NCI-H1436 treated with DMSO at 0.1 percent for 48 hours (cell line): ENCODE measurements around the gene SLC25A42.

Source experiments
- DNase-seq: peaks from one replicate; lab custom pipeline; 2025; lab: John Stamatoyannopoulos, UW

Gene SLC25A42

DNA sequence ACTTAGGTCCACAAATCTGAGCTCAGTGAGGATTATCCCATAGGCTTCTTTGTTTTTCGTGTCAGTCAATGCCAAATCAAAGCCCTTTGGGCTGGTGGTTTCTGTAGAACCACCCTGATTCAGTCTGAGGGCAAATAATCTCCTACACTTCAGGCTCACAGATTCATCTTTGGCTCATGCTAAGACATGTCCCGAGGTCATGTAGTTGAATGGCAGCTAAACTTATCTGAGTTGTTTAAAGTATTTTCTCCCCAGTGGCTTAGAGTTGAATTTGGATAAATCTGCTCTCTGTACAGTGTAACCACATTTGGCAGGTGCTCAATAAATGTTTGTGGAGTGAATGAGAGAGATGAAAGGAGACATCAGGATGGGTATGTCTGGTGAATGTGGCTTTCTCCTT, 13.1 kb upstream of the SLC25A42 start:
- no peak for DNase-seq

DNA sequence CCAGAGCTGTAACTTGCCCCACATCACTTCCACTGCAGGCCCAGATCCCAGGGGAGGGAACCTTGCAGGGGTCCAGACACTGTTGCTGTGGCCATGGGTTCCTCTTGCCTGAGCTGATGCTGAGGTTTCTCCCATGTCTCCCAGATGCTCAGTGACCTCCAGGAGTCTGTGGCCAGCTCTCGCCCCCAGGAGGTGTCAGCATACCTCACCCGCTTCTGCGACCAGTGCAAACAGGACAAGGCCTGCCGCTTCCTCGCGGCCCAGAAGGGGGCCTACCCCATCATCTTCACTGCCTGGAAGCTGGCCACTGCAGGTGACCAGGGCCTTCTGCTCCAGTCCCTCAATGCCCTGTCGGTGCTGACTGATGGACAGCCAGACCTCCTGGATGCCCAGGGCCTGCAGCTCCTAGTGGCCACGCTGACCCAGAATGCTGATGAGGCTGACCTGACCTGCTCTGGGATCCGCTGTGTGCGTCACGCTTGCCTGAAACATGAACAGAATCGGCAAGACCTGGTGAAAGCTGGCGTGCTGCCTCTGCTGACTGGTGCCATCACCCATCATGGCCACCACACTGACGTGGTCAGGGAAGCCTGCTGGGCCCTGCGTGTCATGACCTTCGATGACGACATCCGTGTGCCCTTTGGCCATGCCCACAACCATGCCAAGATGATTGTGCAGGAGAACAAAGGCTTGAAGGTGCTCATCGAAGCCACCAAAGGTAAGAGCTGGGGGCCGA, 12.1 kb upstream of the SLC25A42 start:
- DNase-seq = no peak

DNA sequence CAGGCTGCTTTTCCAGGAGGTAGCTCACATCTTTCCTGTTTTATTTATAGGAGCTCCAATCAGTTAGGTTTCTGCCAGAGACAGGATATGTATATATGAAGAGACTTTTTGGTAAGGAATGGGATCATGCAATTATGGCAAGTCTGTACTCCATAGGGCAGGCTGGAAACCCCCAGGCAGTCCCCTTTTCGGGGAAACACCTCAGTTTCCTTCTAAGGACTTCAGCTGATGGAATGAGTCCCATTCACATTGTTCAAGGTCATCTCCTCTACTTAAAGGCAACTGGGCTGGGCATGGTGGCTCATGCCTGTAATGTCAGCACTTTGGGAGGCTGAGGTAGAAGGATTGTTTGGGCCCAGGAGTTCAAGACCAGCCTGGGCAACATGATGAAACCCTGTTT, 10.9 kb upstream of the SLC25A42 start:
- no peak for DNase-seq

DNA sequence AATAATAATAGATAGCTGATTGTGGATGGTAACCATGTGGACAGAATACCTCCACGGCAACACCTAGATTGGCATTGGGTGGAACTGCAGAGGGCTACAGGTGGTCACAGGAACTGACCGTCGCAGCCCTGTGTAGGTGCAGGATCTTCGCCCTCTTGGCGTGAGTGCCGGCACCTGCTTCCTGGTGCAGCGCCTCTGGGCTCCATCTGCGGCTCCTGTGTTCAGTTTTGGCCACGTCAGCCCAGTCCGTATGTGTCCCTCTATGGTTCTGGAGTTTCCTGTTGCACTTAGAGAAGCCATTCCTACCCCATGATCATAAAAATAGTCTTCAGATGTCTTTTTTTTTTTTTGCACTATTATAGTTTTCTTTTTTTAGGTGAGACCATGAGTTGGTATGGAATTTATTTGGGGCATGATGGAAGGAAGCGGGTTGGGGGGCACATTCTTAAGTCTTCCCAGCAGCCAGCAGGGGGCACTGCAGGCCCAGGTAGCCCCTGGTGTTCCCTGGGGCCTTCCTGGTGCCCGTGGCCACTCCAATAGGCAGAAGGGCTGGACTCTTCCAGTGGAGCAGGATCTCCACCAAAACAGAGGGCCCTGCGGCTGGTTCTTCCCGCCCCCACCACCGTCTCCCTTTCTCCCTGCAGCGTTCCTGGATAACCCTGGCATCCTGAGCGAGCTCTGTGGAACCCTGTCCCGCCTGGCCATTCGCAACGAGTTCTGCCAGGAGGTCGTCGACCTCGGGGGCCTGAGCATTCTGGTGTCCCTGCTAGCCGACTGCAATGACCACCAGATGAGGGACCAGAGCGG, 10.1 kb upstream of the SLC25A42 start:
- DNase-seq = no peak

DNA sequence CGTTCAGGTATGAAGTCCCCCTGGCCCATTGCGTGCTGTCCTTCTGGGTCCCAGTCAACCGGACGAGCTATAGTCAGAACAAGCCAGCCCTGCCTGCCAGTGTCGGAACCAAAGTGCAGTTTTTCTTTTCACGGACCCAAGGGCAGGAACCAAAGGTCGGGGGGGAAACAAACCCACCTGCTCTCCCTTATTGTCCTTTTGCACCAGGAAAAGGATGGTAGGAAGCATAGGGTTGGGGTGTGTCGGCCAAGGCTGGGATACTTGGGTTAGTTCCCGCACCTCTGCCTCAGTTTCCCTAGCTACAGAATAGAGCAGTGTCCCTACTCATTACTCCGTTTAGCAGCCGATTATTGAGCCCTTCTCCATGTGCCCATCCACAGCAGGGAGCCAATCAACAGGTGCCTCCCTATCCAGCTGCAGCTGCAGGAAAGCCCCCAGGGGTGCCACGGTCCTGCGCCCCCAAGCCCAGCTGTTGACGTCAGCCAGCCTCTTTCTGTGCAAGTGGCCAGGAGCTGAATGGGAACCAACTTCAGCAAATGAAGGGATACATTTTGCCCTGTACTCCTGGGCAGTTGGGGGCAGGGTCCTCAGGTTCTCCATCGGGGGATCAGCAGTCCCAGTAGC, 9.4 kb upstream of the SLC25A42 start:
- no peak for DNase-seq

DNA sequence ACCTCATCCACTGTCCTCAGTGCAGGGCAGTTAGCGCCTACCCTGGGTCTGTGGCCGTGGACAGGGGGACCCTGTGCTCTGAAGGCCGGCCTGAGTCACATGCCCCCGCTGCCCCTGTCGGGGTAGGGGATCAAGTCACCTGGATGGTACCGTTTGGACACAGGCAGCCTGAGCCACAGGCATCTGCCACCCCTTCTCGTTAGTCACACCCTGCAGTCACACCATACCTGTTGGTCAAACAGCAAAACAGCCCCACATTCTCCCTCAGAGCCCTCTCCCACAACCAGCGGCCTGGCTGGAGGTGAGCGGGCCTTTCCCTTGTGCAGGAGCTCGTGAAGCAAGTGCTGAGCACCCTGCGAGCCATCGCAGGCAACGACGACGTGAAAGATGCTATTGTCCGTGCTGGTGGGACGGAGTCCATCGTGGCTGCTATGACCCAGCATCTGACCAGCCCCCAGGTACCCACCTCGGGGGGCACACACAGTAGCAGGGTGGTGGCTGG, 8.8 kb upstream of the SLC25A42 start:
- DNase-seq = no peak

DNA sequence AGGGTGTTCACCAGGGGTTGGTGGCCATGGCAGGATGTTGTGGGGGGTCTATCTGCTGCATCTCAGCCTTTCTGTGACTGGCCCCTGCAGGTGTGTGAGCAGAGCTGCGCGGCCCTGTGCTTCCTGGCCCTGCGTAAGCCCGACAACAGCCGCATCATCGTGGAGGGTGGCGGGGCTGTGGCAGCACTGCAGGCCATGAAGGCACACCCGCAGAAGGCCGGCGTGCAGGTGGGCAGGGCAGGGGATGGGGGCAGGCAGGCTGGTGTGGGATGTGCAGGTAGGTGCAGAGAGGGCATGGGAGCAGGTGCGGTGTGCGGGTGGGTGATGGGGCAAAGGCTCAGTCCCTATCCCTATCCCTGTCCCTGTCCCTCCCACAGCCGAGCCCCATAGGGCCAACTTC, 8.1 kb upstream of the SLC25A42 start:
- no peak for DNase-seq

DNA sequence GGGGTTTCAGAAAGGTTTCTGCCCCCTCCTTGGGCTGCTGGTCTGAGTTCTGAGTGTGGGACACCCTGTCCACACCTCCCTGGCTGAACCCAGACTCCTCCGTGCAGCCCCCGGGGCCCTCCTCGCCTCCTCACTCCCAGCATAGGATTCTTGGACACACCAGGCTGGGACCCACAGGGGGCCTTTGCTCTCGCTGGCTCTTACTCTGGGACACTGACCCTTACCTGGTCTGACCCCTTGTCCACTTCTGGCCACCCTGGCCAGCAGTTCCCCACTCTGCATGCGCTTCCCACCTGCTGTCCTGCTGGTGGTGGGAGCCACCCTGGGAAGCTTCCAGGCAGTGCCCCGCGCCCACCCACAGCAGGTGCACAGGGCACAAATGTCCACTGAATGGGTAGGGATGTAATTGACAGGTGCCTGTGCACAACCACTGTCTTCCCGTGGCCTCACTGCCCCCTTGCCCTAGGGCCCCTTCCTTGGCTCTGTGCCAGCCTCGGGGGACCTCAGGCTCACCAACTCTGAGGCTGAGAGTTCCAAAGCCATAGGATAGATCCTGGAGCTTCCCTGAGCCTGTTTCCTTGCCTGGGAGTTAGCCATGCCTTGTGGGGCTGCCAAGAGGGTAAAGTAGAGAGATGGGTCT, 7.0 kb upstream of the SLC25A42 start:
- DNase-seq = no peak

DNA sequence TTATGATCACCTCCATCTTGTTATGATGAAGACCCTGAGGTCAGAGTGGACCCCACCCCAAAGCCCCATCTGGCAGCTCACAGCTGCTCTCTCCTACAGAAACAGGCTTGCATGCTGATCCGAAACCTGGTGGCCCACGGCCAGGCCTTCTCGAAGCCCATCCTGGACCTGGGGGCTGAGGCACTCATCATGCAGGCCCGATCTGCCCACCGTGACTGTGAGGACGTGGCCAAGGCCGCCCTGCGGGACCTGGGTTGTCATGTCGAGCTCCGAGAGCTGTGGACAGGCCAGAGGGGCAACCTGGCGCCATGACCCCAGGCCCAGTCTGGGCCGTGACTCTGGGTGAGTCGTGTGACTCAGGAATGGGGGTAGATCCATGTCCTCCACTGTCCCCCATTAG, 6.5 kb upstream of the SLC25A42 start:
- DNase-seq = no peak

DNA sequence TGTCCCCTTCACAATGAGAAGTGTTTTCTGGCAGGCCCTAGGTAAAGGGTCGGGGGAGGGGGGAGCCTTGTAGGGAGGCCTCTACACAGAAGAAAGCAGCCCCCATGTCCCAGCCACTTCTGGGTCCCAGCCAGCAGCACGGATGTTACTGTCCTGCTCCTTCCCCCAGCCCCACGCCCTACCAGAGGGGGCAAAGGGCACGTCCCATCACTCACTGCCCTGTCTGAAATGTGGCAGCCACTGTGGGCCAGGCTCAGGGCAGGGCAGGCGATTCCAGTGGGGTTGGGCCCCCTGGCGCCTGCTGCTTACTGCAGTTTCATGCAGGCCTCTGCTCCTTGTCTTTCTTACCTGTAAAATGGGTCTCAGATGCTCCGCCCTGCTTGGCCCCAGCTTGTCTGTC, 6.1 kb upstream of the SLC25A42 start:
- DNase-seq = no peak

DNA sequence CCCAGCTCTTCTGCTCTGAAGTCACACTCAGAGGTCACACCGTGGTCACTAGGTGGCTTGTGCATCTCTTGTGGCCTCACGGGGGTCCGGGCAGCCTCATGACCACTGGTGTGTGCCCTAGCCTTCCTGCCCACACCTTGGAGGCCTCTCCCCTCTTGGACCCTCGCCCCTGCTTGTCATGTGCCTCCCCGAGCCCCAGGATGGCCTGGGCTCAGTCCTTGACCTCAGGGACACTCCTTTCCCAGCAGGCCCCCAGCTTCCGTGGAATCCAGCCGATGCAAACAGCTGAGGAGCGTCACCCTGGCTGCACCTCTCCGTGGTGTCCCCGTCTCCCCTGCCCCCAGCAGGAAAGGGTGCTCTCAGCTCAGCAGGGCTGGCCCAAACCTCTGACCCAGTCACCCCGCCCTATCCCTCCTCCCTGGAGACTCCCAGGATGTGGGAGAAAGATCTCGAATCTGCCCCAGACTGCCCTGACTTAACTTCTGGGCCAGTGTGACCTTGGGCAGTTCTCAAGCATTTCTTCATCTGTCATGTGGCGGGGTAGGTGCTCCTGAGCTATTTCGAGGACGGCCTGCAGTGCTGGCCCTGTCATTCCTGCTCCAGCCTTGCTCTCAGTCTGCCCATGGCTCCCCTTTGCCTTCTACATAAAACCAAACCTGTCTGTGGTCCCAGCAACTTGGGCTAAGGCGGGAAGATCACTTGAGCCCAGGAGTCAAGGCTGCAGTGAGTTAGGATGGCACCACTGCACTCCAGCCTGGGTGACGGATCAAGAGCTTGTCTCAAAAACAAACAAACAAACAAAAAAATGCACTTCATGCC, 4.6 kb upstream of the SLC25A42 start:
- DNase-seq = no peak

DNA sequence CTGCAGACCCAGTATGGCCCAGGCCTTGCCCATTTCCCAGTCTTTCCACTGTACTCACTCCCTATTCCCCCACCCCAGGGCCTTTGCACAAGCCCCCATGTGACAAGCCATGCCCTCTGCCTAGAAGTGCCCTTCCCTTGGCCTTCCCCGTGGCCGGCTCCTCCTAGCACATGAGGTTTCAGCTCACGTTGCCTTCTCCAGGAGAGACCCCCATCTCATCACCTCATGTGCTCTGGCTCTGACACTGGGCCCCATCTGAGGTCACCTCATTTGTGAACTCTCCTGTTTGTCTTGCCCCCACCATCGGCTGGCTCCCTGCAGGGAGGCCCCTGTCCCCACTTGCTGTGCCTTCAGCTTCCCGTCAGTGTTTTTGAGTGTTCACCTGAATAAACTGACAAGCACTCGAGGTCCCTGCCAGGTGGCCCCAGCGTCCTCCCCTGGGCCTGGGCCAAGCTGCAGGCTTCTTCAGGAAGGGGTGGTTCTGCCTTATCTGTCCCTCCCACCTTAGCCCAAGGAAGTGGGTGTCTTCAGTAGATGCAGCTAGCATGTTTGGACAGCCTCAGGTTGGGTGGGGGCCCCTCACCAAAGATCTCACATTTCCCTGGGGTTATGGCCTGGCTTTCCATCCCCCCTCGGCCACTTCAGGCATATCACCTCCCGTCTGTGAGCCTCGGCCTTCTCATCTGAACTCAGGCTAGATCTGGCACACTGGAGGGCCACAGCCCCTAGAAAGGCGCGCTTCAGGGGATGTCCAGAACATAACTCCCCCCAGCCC, 3.8 kb upstream of the SLC25A42 start:
- no peak for DNase-seq

DNA sequence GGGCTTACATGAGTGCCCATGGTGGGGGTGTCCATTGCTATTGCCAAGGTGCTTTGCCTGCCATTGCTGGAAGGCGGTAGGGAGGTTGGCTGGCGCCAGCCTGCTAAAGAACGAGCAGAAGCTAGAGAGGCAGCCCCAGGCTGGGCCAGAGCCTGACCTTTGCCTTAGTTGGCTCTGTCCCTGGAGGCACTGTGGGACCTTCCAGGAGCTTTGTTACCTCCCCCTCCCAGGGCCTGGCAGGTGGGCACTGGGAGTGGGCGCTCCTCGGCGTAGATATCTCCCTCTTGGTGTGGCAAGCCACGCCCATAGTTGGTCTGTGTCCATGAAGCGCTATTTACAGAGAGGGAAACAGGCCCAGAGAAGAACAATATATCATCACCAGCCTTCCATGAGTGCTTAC, 2.3 kb upstream of the SLC25A42 start:
- no peak for DNase-seq

DNA sequence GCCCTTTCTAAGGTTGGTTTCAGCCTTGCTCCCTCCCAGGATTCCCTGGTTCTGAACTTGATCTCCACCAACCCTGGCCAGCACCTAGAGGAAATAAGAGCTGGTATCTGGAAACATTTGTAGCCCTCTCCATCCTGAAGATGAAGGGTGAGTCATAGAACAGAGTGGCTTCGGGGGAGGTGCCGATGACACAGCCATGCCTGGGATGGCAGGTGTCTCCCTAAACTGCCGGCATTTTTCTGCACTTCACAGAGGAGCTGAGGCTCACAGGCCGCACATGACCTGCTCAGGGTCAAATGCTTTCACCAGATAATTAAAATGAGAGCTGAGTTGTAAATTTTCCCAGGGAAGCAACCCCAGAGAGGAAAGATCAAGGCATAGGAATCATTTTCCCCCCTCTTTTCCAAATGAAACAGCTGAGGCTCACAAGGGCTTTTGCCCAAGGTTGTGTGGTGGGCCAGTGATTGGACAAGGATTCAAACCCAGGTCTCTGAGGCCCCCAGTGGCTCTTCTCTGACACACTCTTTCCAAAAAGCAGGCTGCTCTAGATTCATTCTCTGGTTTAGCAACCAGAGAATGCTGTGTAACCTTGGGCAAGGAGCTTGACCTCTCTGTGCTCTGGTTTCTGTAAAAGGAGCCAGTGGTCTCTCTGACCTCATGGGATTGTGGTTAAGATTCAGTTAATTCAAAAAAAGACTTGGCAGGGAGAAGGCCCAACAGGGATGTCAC, 1.2 kb upstream of the SLC25A42 start:
- DNase-seq = no peak

DNA sequence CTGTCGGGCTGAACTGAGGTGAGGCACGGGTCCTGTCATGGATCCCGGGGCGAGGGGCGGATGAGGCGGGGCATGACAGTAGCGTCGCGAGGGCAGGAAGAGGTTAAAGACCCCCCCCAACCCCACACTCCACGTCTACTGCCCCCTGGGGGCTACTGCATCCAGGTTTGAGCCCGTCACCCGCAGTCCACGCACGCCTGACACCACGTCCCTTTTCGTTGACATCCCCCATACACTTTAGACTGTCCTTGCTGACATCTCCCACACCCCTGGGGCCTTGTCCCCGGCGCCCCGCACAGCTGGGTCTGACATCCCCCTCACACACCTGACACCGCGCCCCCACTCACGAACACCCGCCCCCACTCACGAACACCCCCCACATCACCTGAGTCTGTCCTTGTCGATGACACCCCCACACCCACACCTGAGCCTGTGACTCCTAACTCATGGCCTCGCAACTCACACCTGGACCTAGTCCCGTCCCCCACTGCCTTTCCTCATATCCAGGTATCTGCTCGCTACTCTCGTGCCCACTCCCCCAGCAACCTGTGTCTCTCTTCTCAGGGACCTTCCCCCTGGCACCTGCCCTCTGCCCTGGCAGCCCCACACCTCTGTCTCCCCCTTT, 416 bp downstream of the SLC25A42 start:
- no peak for DNase-seq

DNA sequence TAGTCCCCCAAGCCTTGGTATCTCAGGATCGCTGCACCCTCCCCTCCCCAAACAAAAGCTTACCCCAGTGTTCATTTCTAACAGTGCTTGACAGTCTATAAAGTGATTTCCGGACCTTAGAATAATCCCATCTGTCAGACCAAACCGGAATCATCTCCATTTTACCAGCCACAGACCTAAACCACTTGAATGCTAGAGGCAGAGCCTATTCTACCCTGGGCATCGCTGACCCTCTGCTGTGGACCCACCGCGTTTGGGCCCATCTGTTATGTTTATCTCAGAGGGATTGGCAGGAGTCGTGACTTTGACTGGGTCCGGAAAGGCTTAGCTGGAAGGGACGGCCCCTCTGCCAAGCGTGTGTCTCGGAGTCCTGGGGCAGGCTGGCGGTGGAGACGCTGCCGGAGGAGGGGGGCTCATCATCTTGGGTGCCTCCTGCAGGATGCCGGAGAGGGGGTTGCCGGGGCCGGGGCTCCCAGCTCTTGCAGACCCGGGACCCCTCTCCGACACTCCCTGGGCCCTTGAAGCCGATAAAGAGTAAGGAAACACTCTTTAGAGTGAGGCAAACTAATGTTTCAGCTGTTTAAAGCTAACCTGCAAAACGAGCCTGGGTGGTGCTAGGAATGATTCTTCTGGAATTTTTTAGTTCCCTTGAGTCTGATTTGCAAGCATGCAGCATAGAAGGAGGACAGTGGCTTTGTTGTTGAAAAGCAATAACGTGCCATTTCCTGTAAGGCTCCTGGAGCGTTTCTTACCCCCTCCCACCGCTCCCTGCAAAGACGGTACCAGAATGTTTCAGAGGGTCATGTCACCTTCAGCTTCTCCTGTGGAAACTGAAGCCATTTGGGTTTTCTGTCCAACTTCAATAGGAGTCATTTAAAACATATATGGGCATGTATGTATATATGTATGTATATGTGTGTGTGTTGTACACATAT, 1.3 kb downstream of the SLC25A42 start:
- no peak for DNase-seq

DNA sequence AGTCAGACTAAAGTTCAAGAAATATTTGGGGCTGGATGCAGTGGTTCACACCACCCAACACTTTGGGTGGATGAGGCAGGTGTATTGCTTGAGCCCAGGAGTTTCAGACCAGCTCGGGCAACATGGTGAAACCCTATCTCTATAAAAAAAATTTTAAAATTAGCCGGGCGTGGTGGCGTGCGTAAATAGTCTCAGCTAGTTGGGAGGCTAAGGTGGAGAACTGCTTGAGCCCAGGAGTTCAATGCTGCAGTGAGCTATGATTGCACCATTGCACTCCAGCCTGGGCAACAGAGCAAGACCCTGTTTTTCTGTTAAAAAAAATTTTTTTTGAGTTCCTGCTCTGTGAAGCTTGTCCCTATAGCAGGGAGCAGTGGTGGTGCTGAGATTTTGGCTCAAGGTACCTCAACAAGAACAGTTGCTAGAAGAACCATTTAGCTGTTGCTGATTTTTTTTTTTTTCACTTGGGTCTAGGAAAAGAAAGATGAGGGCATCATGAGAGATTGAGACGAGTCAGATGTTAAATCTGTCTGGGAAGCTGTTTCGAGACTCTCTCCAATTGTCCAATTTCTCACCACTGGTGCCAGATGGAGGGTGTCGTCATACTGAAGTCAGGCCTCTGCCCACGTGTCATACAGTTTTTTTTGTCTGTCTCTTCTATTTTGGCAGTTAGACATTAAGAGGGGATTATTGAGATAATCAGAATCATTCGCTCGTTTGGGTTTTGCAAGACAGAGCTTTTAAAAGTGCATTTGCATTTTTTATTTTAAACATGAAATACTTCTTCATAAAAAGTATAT, 3.7 kb downstream of the SLC25A42 start:
- DNase-seq = no peak
